ENCODE measurements around the gene SNAP47. TPM values are rescaled to one million over a fixed set of nuclear protein-coding genes. Genes with fewer than 3 reads are reported as not detected.
A peak's percentile ranks its signal among the peaks of the same experiment; 100 is the strongest.

The SNAP47 gene
- total RNA-seq, 1 donor: 51.4 TPM

GRCh38 chr1:227803933-227804332, 68.7 kb downstream of the SNAP47 start:
- Histone ChIP-seq H3K4me2 (ENCODE audit: insufficient read depth, low read length) (no peak overlapping the region), H3K4me1 (ENCODE audit: insufficient read depth, low read length) (peaks cover 7% of the 10 kb centered on the region), H3K36me3 (ENCODE audit: insufficient read depth, low read length) (no peaks in the 10 kb centered on the region), H2AFZ (ENCODE audit: low read length) (no peak overlapping the region), H3K79me2 (ENCODE audit: insufficient read depth, low read length) (no peaks in the 10 kb centered on the region), H3K9me3 (ENCODE audit: low read depth, low read length) (no peaks in the 10 kb centered on the region), H3K27ac (ENCODE audit: low read depth, low read length) (no peak overlapping the region), H3K27me3 (ENCODE audit: insufficient read depth, low read length) (peaks cover 4% of the 10 kb centered on the region), H3K4me3 (ENCODE audit: insufficient read depth, low read length) (no peak overlapping the region), H4K20me1 (ENCODE audit: insufficient read depth, low read length) (no peaks in the 10 kb centered on the region)
- no peak for DNase-seq (ENCODE audit: insufficient read length, low spot score, missing footprints)
- TF ChIP-seq CTCF (IDR thresholded peaks at IDR 0.05; ENCODE audit: extremely low read depth, low read depth, low read length): no peak

- no peaks in the 10 kb centered on the region for H3K79me2 ChIP-seq (ENCODE audit: insufficient read depth, low read length)
- peak overlapping the region; percentile 38 for H3K4me2 ChIP-seq (ENCODE audit: insufficient read depth, low read length)
- DNase-seq (ENCODE audit: insufficient read length, low spot score, missing footprints): peak; percentile 87
- H2AFZ ChIP-seq (ENCODE audit: low read length): no peak overlapping the region
- H3K27me3 ChIP-seq (ENCODE audit: insufficient read depth, low read length): no peaks in the 10 kb centered on the region
- no peaks in the 10 kb centered on the region for H3K36me3 ChIP-seq (ENCODE audit: insufficient read depth, low read length)
- H3K4me1 ChIP-seq (ENCODE audit: insufficient read depth, low read length): peaks cover 7% of the 10 kb centered on the region
- no peak for TF ChIP-seq CTCF (IDR thresholded peaks at IDR 0.05; ENCODE audit: extremely low read depth, low read depth, low read length)
- H4K20me1 ChIP-seq (ENCODE audit: insufficient read depth, low read length): no peaks in the 10 kb centered on the region
- no peaks in the 10 kb centered on the region for H3K9me3 ChIP-seq (ENCODE audit: low read depth, low read length)
- peak overlapping the region; percentile 51 for H3K27ac ChIP-seq (ENCODE audit: low read depth, low read length)
- no peak overlapping the region for H3K4me3 ChIP-seq (ENCODE audit: insufficient read depth, low read length)
Observed at GRCh38 chr1:227805606-227806197, 70.5 kb downstream of the SNAP47 start.

- TF ChIP-seq CTCF (IDR thresholded peaks at IDR 0.05; ENCODE audit: extremely low read depth, low read depth, low read length): no peak
- no peaks in the 10 kb centered on the region for H3K79me2 ChIP-seq (ENCODE audit: insufficient read depth, low read length)
- no peak overlapping the region for H3K4me3 ChIP-seq (ENCODE audit: insufficient read depth, low read length)
- no peak for DNase-seq (ENCODE audit: insufficient read length, low spot score, missing footprints)
- no peaks in the 10 kb centered on the region for H3K27me3 ChIP-seq (ENCODE audit: insufficient read depth, low read length)
- no peaks in the 10 kb centered on the region for H3K36me3 ChIP-seq (ENCODE audit: insufficient read depth, low read length)
- no peaks in the 10 kb centered on the region for H3K9me3 ChIP-seq (ENCODE audit: low read depth, low read length)
- no peak overlapping the region for H3K27ac ChIP-seq (ENCODE audit: low read depth, low read length)
- H4K20me1 ChIP-seq (ENCODE audit: insufficient read depth, low read length): no peaks in the 10 kb centered on the region
- H3K4me2 ChIP-seq (ENCODE audit: insufficient read depth, low read length): no peak overlapping the region
- peaks cover 7% of the 10 kb centered on the region for H3K4me1 ChIP-seq (ENCODE audit: insufficient read depth, low read length)
- no peak overlapping the region for H2AFZ ChIP-seq (ENCODE audit: low read length)
Observed at GRCh38 chr1:227808566-227808965, 73.3 kb downstream of the SNAP47 start.

GRCh38 chr1:227809026-227809425, 73.8 kb downstream of the SNAP47 start:
- H3K36me3 ChIP-seq (ENCODE audit: insufficient read depth, low read length): no peaks in the 10 kb centered on the region
- H2AFZ ChIP-seq (ENCODE audit: low read length): no peak overlapping the region
- H3K4me3 ChIP-seq (ENCODE audit: insufficient read depth, low read length): no peak overlapping the region
- no peaks in the 10 kb centered on the region for H4K20me1 ChIP-seq (ENCODE audit: insufficient read depth, low read length)
- no peak for TF ChIP-seq CTCF (IDR thresholded peaks at IDR 0.05; ENCODE audit: extremely low read depth, low read depth, low read length)
- no peaks in the 10 kb centered on the region for H3K27me3 ChIP-seq (ENCODE audit: insufficient read depth, low read length)
- H3K4me2 ChIP-seq (ENCODE audit: insufficient read depth, low read length): no peak overlapping the region
- H3K9me3 ChIP-seq (ENCODE audit: low read depth, low read length): no peaks in the 10 kb centered on the region
- H3K27ac ChIP-seq (ENCODE audit: low read depth, low read length): no peak overlapping the region
- DNase-seq (ENCODE audit: insufficient read length, low spot score, missing footprints): no peak
- H3K79me2 ChIP-seq (ENCODE audit: insufficient read depth, low read length): no peaks in the 10 kb centered on the region
- peaks cover 7% of the 10 kb centered on the region for H3K4me1 ChIP-seq (ENCODE audit: insufficient read depth, low read length)

Data from osteoblast (primary cell).